SK-N-MC (cell line): ENCODE measurements around the gene TMEM164.

ENCODE experiments used
- DNase-seq: peaks from one replicate; pipeline ENCODE4 v3.0.0-alpha.2; 2011; ENCODE audit warnings: low read depth, low spot score
- H3K27ac ChIP-seq: fragments of 200-600 bp; sonication (generic); 2 replicates; pipeline ENCODE4 v1.5.1; 2016; ENCODE audit warnings: mixed run types
- H3K36me3 ChIP-seq: fragments of 200-600 bp; sonication (generic); 2 replicates; pipeline ENCODE4 v1.6.1; 2017; ENCODE audit warnings: antibody characterized with exemption, low read length, mixed read lengths; ENCODE audit not compliant: insufficient read depth
- H3K4me3 ChIP-seq: fragments of 200-600 bp; sonication (generic); 2 replicates; pipeline ENCODE4 v1.5.1; 2016
- H3K9ac ChIP-seq: fragments of 200-600 bp; sonication (generic); 2 replicates; pipeline ENCODE4 v1.8.0; 2017; ENCODE audit warnings: mixed run types, mixed read lengths; ENCODE audit not compliant: insufficient read length
- H3K9me3 ChIP-seq: fragments of 200-600 bp; sonication (generic); 2 replicates; pipeline ENCODE4 v1.6.1; 2017; ENCODE audit warnings: low read depth, mild to moderate bottlenecking, antibody characterized with exemption, low read length, moderate library complexity, mixed read lengths
- EZH2 ChIP-seq: fragments of 200-600 bp; sonication (generic); IDR thresholded peaks from one replicate; pipeline ENCODE4 v1.6.1; 2017; ENCODE audit warnings: antibody characterized with exemption
- FOXP2 ChIP-seq: optimal IDR thresholded peaks from 2 replicates; pipeline ENCODE3; 2011; ENCODE audit warnings: mild to moderate bottlenecking, moderate library complexity; ENCODE audit not compliant: insufficient read depth; ENCODE audit errors: extremely low read length, control extremely low read depth
- POLR2AphosphoS5 ChIP-seq: IDR thresholded peaks from 2 replicates; pipeline ENCODE4 v1.6.1; 2012; ENCODE audit warnings: mild to moderate bottlenecking, low read depth, low read length, borderline replicate concordance

Gene TMEM164

GRCh38 chrX:110163488-110163887, 160.6 kb downstream of the TMEM164 start:
- no peak overlapping the region for H3K27ac ChIP-seq
- TF ChIP-seq POLR2AphosphoS5 (no peak), FOXP2 (no peak), EZH2 (no peak)
- no peak overlapping the region for H3K4me3 ChIP-seq
- H3K36me3 ChIP-seq = no peaks in the 10 kb centered on the region
- DNase-seq = no peak
- H3K9me3 ChIP-seq = no peaks in the 10 kb centered on the region
- H3K9ac ChIP-seq = no peak overlapping the region

DNA sequence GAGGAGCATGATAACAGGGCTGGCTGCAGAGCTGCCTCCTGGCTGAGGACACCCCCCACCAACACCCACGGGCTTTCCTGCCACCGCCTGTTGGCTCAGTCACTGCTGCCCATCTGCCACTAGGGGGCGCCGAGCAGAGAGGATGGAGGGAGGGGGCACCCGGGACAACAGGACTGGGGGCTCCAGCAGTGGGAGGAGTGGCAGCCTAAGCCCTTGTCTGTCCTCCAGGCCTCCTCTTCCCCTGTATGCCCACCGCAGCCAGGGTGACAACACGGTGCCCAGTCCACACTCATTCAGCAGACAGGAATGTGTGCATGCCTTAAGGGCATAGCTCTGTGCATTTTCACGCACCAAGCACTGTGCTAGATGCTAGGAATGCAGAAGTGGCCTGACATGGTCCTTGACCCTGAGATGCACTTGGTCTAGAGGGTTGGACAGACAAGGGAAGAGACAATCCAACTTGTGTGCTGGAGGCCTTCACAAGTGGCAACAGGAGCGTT, 165.1 kb downstream of the TMEM164 start:
- H3K4me3 ChIP-seq = no peak overlapping the region
- no peak for TF ChIP-seq FOXP2
- no peak for TF ChIP-seq EZH2
- no peak for TF ChIP-seq POLR2AphosphoS5
- no peak for DNase-seq
- H3K9me3 ChIP-seq = no peaks in the 10 kb centered on the region
- H3K9ac ChIP-seq = no peak overlapping the region
- H3K27ac ChIP-seq = no peak overlapping the region
- no peaks in the 10 kb centered on the region for H3K36me3 ChIP-seq

DNA sequence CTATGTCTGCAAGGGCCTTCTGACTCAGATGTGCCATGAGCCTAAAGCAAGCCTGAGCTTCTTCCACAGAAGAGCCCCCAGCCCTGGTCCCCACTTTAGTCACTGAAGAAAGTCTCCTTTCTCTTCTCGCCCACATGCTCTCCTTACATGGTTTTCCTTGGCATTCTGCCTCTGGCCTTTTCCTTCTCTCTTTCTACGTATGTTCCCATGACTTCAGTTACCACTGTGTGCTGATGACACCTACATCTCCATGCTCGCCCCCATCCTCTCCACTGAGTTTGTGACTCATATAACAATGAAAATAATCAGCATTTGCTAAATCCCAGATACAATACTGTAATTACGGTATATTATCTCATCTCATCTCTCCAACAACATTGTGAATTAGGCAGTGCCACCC, 165.7 kb downstream of the TMEM164 start:
- no peak for TF ChIP-seq FOXP2
- TF ChIP-seq POLR2AphosphoS5 = no peak
- TF ChIP-seq EZH2 = no peak
- no peak for DNase-seq
- H3K4me3 ChIP-seq = no peak overlapping the region

DNA sequence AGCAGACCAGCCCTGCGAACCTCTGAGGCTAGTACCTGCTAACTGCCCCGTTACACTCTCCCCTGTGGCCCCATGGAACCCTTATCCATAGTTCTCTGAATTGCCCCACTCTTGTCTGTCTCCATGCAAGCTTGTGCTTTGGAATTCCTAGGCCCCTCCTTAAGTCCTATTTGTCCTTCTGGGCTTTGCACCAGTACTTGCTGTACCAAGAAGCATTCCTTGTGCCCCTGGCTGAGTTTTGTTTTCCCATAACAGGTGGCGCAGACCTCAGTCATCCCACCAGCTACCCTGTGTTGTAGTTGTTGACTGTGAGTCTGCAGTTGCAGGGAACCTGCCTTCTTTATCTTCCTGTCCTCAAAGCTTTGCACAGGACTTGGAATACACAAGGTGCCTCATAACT, 167.1 kb downstream of the TMEM164 start:
- H3K36me3 ChIP-seq = no peaks in the 10 kb centered on the region
- DNase-seq = no peak
- H3K9me3 ChIP-seq = no peaks in the 10 kb centered on the region
- no peak overlapping the region for H3K9ac ChIP-seq
- TF ChIP-seq EZH2 = no peak
- no peak for TF ChIP-seq POLR2AphosphoS5
- TF ChIP-seq FOXP2 = no peak
- H3K4me3 ChIP-seq = no peak overlapping the region
- H3K27ac ChIP-seq = no peak overlapping the region

More for the DNA sequence above, 165.7 kb downstream of the TMEM164 start:
- Histone ChIP-seq H3K9ac (no peak overlapping the region), H3K36me3 (no peaks in the 10 kb centered on the region), H3K9me3 (no peaks in the 10 kb centered on the region), H3K27ac (no peak overlapping the region)

DNA sequence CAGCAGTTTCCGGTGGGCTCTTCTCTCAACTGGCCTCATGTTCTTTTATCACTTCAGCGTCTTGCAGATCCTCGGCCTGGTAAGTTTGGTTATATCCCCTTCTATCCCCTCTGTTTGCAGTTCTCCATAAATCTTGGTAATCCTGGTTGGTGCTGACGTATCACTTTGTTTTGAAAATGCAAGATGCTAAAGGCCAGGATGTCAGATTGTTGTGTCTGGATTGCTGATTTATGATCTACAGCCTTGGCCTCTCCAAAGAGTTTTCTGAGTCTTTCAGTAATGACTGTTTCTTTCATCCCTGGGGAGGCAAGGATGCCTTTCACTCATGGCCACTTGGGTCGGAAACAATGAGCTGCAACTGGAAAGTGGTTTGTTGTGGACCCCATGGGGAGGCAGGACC, 168.5 kb downstream of the TMEM164 start:
- no peak overlapping the region for H3K4me3 ChIP-seq
- DNase-seq = no peak
- no peak overlapping the region for H3K9ac ChIP-seq
- TF ChIP-seq EZH2 = no peak
- no peak for TF ChIP-seq POLR2AphosphoS5
- no peak for TF ChIP-seq FOXP2
- H3K27ac ChIP-seq = no peak overlapping the region
- no peaks in the 10 kb centered on the region for H3K9me3 ChIP-seq
- H3K36me3 ChIP-seq = no peaks in the 10 kb centered on the region

DNA sequence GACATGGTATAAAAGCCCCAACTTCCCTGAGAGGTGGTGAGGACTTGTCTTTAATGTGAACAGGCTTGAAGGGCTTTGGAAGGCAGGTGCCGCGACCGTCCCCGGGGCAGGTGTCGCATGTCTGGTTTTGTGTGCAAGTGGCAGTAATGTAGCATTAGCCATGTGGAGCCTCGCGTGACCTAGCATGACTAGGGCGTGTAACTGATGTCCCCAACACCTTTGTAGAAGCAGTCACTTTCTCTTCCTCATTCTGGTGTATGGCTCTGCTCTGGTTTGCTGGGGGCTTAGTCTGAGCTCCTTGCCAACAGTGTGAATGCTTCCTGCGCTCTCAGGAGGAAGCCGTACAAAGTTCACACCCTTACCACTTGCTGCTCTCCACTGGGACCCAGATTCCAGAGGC, 169.3 kb downstream of the TMEM164 start:
- H3K4me3 ChIP-seq = no peak overlapping the region
- H3K9ac ChIP-seq = no peak overlapping the region
- no peaks in the 10 kb centered on the region for H3K9me3 ChIP-seq
- no peak for DNase-seq
- no peaks in the 10 kb centered on the region for H3K36me3 ChIP-seq
- TF ChIP-seq POLR2AphosphoS5 (no peak), EZH2 (no peak), FOXP2 (no peak)
- H3K27ac ChIP-seq = no peak overlapping the region

GRCh38 chrX:110173192-110174175, 170.6 kb downstream of the TMEM164 start:
- no peak for DNase-seq
- H3K4me3 ChIP-seq = no peak overlapping the region
- H3K9ac ChIP-seq = no peak overlapping the region
- no peaks in the 10 kb centered on the region for H3K36me3 ChIP-seq
- no peak overlapping the region for H3K27ac ChIP-seq
- TF ChIP-seq EZH2 (no peak), POLR2AphosphoS5 (no peak), FOXP2 (no peak)
- no peaks in the 10 kb centered on the region for H3K9me3 ChIP-seq

GRCh38 chrX:110175146-110175545, 172.2 kb downstream of the TMEM164 start:
- TF ChIP-seq POLR2AphosphoS5 = no peak
- TF ChIP-seq EZH2 = no peak
- no peak for TF ChIP-seq FOXP2

More at GRCh38 chrX:110175146-110175545, 172.2 kb downstream of the TMEM164 start:
- no peak overlapping the region for H3K27ac ChIP-seq
- H3K4me3 ChIP-seq = no peak overlapping the region
- H3K9ac ChIP-seq = no peak overlapping the region
- no peaks in the 10 kb centered on the region for H3K36me3 ChIP-seq
- no peak for DNase-seq
- H3K9me3 ChIP-seq = no peaks in the 10 kb centered on the region
